ENCODE measurements around the gene RANBP17.

The RANBP17 gene

DNA sequence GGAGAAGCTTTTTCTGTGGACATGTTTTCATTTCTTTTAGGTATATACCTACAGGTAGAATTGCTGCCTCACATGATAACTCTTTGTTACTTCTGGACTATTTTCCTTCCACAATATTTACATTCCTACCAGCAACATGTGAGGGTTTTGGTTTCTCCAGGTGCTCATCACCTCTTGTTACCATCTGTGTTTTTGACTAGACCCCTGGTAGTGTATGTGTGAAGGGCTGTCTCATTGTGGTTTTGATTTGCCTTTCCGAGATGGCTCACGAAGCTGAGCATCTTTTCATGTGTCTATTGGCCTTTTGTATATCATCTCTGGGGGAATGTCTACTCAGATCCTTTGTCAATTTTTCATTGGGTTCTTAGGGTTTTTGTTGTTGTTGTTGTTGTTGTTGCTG, 17.2 kb upstream of the RANBP17 start:
- H3K9me3 ChIP-seq, result no peaks in the 10 kb centered on the region
- no peak overlapping the region for H3K4me3 ChIP-seq
- intact Hi-C loops (cut with DNase I; ENCODE audit: low total_unique reads), result no loop called here
- H3K27me3 ChIP-seq, result no peaks in the 10 kb centered on the region
- no peaks in the 10 kb centered on the region for H3K36me3 ChIP-seq
- no peak overlapping the region for H3K27ac ChIP-seq
- no peaks in the 10 kb centered on the region for H3K4me1 ChIP-seq
- no peak for DNase-seq
- no peak for TF ChIP-seq CTCF (IDR thresholded peaks at IDR 0.05)

GRCh38 chr5:170846416-170846815, 15.4 kb upstream of the RANBP17 start:
- intact Hi-C loops (cut with DNase I; ENCODE audit: low total_unique reads), result no loop called here

DNA sequence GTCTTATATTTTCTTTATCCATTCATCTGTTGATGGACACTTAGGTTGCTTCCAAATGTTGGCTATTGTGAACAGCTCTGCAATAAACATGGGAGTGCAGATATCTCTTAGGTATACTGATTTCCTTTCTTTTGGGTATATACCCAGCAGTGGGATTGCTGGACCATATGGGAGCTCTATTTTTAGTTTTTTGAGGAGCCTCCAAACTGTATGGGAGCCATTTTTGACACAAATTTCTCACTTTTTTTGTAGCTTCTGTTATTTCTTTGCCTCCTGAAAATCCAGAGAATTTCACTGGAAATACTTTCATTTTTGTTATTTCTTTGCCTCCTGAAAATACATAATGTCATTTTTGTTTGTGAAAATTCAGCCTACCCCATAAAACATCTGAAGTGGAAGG, 15.0 kb upstream of the RANBP17 start:
- H3K4me3 ChIP-seq, result no peak overlapping the region
- H3K27ac ChIP-seq, result no peak overlapping the region
- no peak for DNase-seq
- H3K36me3 ChIP-seq, result no peaks in the 10 kb centered on the region
- intact Hi-C loops (cut with DNase I; ENCODE audit: low total_unique reads), result no loop called here
- H3K9me3 ChIP-seq, result no peaks in the 10 kb centered on the region
- no peaks in the 10 kb centered on the region for H3K4me1 ChIP-seq
- TF ChIP-seq CTCF (IDR thresholded peaks at IDR 0.05), result no peak
- no peaks in the 10 kb centered on the region for H3K27me3 ChIP-seq

More at GRCh38 chr5:170846416-170846815, 15.4 kb upstream of the RANBP17 start:
- no peaks in the 10 kb centered on the region for H3K9me3 ChIP-seq
- no peak overlapping the region for H3K4me3 ChIP-seq
- no peaks in the 10 kb centered on the region for H3K36me3 ChIP-seq
- TF ChIP-seq CTCF (IDR thresholded peaks at IDR 0.05), result no peak
- H3K4me1 ChIP-seq, result no peaks in the 10 kb centered on the region
- H3K27ac ChIP-seq, result no peak overlapping the region
- no peaks in the 10 kb centered on the region for H3K27me3 ChIP-seq
- DNase-seq, result no peak

GRCh38 chr5:170848033-170848432, 13.8 kb upstream of the RANBP17 start:
- Histone ChIP-seq H3K27ac (no peak overlapping the region), H3K4me3 (no peak overlapping the region), H3K9me3 (no peaks in the 10 kb centered on the region), H3K27me3 (no peaks in the 10 kb centered on the region), H3K4me1 (no peaks in the 10 kb centered on the region), H3K36me3 (no peaks in the 10 kb centered on the region)
- intact Hi-C loops (cut with DNase I; ENCODE audit: low total_unique reads), result no loop called here
- DNase-seq, result no peak
- TF ChIP-seq CTCF (IDR thresholded peaks at IDR 0.05), result no peak

- intact Hi-C loops (cut with DNase I; ENCODE audit: low total_unique reads), result no loop called here
- Histone ChIP-seq H3K9me3 (no peaks in the 10 kb centered on the region), H3K4me1 (no peaks in the 10 kb centered on the region), H3K27ac (no peak overlapping the region), H3K4me3 (no peak overlapping the region), H3K27me3 (no peaks in the 10 kb centered on the region), H3K36me3 (no peaks in the 10 kb centered on the region)
- TF ChIP-seq CTCF (IDR thresholded peaks at IDR 0.05), result no peak
- DNase-seq, result no peak
Measured at GRCh38 chr5:170849374-170849773, 12.4 kb upstream of the RANBP17 start.

GRCh38 chr5:170854566-170854965, 7.3 kb upstream of the RANBP17 start:
- no peak for DNase-seq
- no peak for TF ChIP-seq CTCF (IDR thresholded peaks at IDR 0.05)
- intact Hi-C loops (cut with DNase I; ENCODE audit: low total_unique reads), result no loop called here
- peaks cover 0 to 3% (median 2%) of the 10 kb centered on the region in 3 donors for H3K9me3 ChIP-seq
- H3K4me3 ChIP-seq, result no peak overlapping the region
- H3K27me3 ChIP-seq, result no peaks in the 10 kb centered on the region
- H3K4me1 ChIP-seq, result no peaks in the 10 kb centered on the region
- H3K27ac ChIP-seq, result no peak overlapping the region
- H3K36me3 ChIP-seq, result no peaks in the 10 kb centered on the region

Data from tibial artery (tissue), 4 donors.